Measurements from ENCODE around the gene ABLIM3. TPM values are rescaled to one million over a fixed set of nuclear protein-coding genes. Genes with fewer than 3 reads are reported as not detected.
A peak's percentile ranks its signal among the peaks of the same experiment; 100 is the strongest.

The ABLIM3 gene
- total RNA-seq, 1 experiment from 2014 or later: 14.3 TPM

GRCh38 chr5:149152317-149152746 is 11.0 kb downstream of the ABLIM3 start (continued):
- TF ChIP-seq REST (IDR thresholded peaks at IDR 0.05; ENCODE audit: low read depth) (no peak), ZBTB33 (IDR thresholded peaks at IDR 0.05; ENCODE audit: extremely low read depth, insufficient replicate concordance, low read length) (no peak), SP1 (IDR thresholded peaks at IDR 0.05; ENCODE audit: low read depth) (0 out of 2 replicates have a peak, but pooled peaks have one; percentile 13), CBX3 (IDR thresholded peaks at IDR 0.05; ENCODE audit: low read depth) (no peak), EGR1 (IDR thresholded peaks at IDR 0.05; ENCODE audit: low read depth) (no peak), ATF3 (IDR thresholded peaks at IDR 0.05) (no peak)

GRCh38 chr5:149153193-149153750 is 12.0 kb downstream of the ABLIM3 start:
- RAD21 ChIA-PET (ENCODE audit: low non-redundant PET in 1 of 2, low total read pairs in 2 of 2, uncharacterized antibody in 2 of 2, unreplicated experiment in 2 of 2): no interaction called here
- Histone ChIP-seq H3K9me3 (ENCODE audit: control insufficient read depth in 1 of 2, insufficient read depth in 1 of 2, low read depth in 1 of 2, low read length in 2 of 2) (no peaks in the 10 kb centered on the region), H3K9ac (ENCODE audit: low read length) (no peak overlapping the region), H3K27ac (ENCODE audit: low read depth, low read length) (no peak overlapping the region), H3K4me2 (ENCODE audit: low read length) (no peak overlapping the region), H3K79me2 (ENCODE audit: insufficient read depth, low read length) (no peaks in the 10 kb centered on the region), H3K9me2 (ENCODE audit: insufficient read depth) (no peaks in the 10 kb centered on the region), H3K27me3 (ENCODE audit: insufficient read depth, low read length) (no peaks in the 10 kb centered on the region), H4K20me1 (ENCODE audit: insufficient read depth) (no peaks in the 10 kb centered on the region), H2AFZ (ENCODE audit: low read depth, low read length, poor library complexity, severe bottlenecking) (no peak overlapping the region), H3K4me3 (replicated peaks in 1 of 2; ENCODE audit: low read depth in 1 of 2, low read length in 2 of 2) (no peak overlapping the region), H3K4me1 (ENCODE audit: control insufficient read depth in 1 of 2, insufficient read depth in 2 of 2, low read length in 2 of 2) (peaks cover 2 to 20% of the 10 kb centered on the region in 2 experiments; a peak in 2 of 4 replicates), H3K36me3 (ENCODE audit: control insufficient read depth in 1 of 2, insufficient read depth in 2 of 2, low read length in 2 of 2) (no peaks in the 10 kb centered on the region)
- BruUV-seq (replicated peaks): no TSS peak
- intact Hi-C loops (cut with micrococcal nuclease): no loop called here
- ATAC-seq (no peak), DNase-seq (ENCODE audit: low read depth, low spot score) (no peak)
- POLR2A ChIA-PET: no interaction called here
- CTCF ChIA-PET: interaction anchor here (1.3 to 4.2 kb wide), 3 partner anchors 11 to 74 kb away, joined by 3 to 25 read pairs (median 4); partner anchors contain the start of gene ABLIM3
- no peak for TF ChIP-seq EZH2phosphoT487 (IDR thresholded peaks at IDR 0.05; ENCODE audit: borderline replicate concordance)
- no peak for TF ChIP-seq CEBPB (IDR thresholded peaks at IDR 0.05; ENCODE audit: low read depth)
- no peak for TF ChIP-seq RAD21 (IDR thresholded peaks at IDR 0.05; ENCODE audit: low read depth)
- no peak for TF ChIP-seq POLR2A (IDR thresholded peaks at IDR 0.05; ENCODE audit: borderline replicate concordance, extremely low read depth, insufficient read depth, insufficient read length)
- TF ChIP-seq ATF3 (IDR thresholded peaks at IDR 0.05): no peak
- no peak for TF ChIP-seq ZFX (IDR thresholded peaks at IDR 0.05)
- no peak for TF ChIP-seq POLR2AphosphoS5 (IDR thresholded peaks at IDR 0.05; ENCODE audit: low read depth, low read length)
- no peak for TF ChIP-seq CBX3 (IDR thresholded peaks at IDR 0.05; ENCODE audit: low read depth)
- TF ChIP-seq JUND (IDR thresholded peaks at IDR 0.05): no peak
- no peak for TF ChIP-seq CTCF (IDR thresholded peaks at IDR 0.05 in 2 of 3, conservative IDR thresholded peaks at IDR 0.05 in 1 of 3; ENCODE audit: borderline replicate concordance in 1 of 3, insufficient read depth in 1 of 3, low read depth in 2 of 3, low read length in 2 of 3)
- no peak for TF ChIP-seq YY1 (IDR thresholded peaks at IDR 0.05; ENCODE audit: extremely low read depth, insufficient replicate concordance, low read depth, low read length)

Data from HCT116 (cell line).